GM18951 (cell line): ENCODE measurements around the gene ZCCHC3.
"Not testable (repeated sequence)": the region's sequence is repeated elsewhere in the genome, so short reads cannot be mapped to it uniquely, and the experiment has no call there.

ENCODE experiments used
- POLR2A ChIP-seq: IDR thresholded peaks from 4 replicates; pipeline ENCODE4 v1.6.1; 2011; ENCODE audit warnings: mild to moderate bottlenecking; ENCODE audit not compliant: insufficient read length, insufficient read depth; ENCODE audit errors: extremely low read depth
- in situ Hi-C: fragments of 300-500 bp; cut with MboI; formaldehyde crosslinking; loops from one replicate; pipeline ENCODE4 v1.12.0; 2022; ENCODE audit warnings: low sequenced_read_pairs, mixed read lengths, inconsistent platforms; ENCODE audit not compliant: unreplicated experiment

Gene ZCCHC3

GRCh38 chr20:297098-297924 is at the start of gene ZCCHC3:
Gene ZCCHC3 (plus strand): TSS chr20:297570. CDS start chr20:297587, 17 bp downstream.
- peak; percentile 86 for TF ChIP-seq POLR2A
- in situ Hi-C loops, result no loop called here

- no peak for TF ChIP-seq POLR2A
- in situ Hi-C loops, result no loop called here
These were observed 46.0 kb upstream of the ZCCHC3 start for GRCh38 chr20:251354-251753.

GRCh38 chr20:252801-253200 is 44.6 kb upstream of the ZCCHC3 start:
- TF ChIP-seq POLR2A, result no peak
- in situ Hi-C loops, result no loop called here

- in situ Hi-C loops, result not testable (repeated sequence)
These were observed 43.9 kb upstream of the ZCCHC3 start for GRCh38 chr20:253447-253846.

DNA sequence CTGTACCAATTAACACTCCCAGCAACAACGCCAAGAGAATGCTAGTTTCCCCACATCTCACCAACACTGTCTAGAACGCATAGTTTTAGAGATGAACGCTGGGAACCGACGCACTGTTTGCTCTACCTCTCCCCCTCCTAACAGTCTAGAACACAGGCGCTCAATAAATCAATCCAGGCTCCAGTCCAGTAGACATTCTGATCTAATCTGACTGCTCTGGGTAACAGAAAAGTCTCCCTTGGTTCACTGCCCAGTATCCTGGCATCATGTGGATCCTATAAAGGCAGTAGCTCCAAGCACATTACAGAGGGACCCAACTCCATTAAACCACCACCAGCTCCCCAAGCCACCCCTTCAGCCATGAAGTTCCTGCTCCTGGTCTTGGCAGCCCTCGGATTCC is 40.0 kb upstream of the ZCCHC3 start, which contains the start of gene DEFB132:
Gene DEFB132 (plus strand): TSS at position 306 of the 400 bp plus-strand sequence. CDS start 55 bp downstream, at position 361.
- in situ Hi-C loops, result no loop called here
- no peak for TF ChIP-seq POLR2A

GRCh38 chr20:258269-258858 is 39.0 kb upstream of the ZCCHC3 start:
- in situ Hi-C loops, result no loop called here
- no peak for TF ChIP-seq POLR2A

DNA sequence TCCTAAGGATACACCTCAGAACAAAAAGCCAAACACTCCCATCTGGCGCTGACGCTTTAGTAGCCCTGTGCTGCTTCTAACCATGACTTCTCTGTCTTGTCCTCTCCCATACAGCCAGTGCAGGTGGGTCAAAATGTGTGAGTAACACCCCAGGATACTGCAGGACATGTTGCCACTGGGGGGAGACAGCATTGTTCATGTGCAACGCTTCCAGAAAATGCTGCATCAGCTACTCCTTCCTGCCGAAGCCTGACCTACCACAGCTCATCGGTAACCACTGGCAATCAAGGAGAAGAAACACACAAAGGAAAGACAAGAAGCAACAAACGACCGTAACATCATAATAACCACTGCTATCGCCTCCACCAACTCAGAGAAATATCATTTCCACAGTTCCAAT is 38.4 kb upstream of the ZCCHC3 start:
- no peak for TF ChIP-seq POLR2A
- in situ Hi-C loops, result no loop called here

- TF ChIP-seq POLR2A, result no peak
- in situ Hi-C loops, result no loop called here
These were observed 37.4 kb upstream of the ZCCHC3 start for GRCh38 chr20:259981-260380.

DNA sequence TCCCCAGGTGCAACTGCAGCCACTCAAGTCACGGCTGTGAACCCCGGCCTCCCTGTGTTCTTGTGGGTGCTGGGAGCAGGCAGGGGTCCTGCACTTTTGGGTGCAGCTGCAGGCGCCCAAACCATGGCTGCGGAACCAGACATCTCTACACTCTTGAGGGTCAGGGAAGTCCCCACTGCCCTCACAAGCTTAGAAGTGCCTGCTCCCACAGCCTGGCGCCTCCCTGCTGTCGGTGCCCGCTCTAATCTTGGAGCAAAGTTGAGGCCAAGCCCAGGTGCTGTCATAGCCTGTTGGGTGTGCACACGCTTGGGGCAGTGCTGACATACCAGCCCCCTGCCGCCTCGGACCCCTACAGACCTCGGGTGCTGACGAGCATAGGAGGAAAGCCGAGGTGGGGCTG is 33.7 kb upstream of the ZCCHC3 start:
- no peak for TF ChIP-seq POLR2A
- in situ Hi-C loops, result no loop called here

DNA sequence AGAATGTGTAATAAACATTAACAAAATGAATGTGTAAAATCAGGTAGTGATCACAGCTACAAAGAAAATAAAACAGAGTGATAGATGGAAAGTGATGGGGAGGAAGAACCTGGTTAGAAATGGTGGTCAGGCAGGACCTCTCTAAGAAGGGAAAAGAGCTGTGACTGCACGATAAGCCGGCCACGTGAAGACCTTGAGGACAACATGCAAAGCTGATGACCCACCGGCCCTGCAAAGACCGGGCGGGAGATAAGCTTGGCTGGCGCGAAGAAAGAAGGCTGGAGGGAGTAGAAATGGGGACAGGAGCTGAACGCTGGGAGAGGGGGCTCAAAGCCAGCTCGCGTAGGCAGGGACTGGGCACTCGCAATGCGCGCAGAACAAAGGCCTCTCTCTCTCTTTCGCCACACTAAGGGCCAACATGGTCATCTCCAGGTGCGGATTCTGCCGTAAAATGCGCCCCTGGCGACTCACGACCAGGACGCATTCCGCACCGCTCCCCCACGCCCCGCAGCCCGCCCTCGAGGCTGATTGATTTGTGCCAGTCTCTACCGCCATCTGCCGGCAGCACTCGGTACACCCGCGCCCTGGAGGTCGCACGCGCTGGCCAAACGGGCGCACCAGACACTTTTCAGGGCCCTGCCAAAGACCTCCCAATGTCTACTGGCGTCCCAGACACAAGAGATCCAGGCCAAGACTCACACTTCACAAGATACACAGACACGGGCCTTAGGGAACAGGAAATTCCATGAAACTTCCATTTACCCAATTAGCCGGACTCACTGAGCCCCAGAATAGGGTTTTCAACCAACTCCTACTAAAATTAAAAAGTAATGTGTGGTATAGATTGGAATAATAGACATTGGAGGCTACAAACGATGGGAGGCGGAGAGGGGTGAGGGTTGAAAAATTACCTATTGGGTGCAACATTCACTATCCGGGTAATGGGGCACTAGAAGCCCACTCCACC is 30.5 kb upstream of the ZCCHC3 start:
- in situ Hi-C loops, result no loop called here

DNA sequence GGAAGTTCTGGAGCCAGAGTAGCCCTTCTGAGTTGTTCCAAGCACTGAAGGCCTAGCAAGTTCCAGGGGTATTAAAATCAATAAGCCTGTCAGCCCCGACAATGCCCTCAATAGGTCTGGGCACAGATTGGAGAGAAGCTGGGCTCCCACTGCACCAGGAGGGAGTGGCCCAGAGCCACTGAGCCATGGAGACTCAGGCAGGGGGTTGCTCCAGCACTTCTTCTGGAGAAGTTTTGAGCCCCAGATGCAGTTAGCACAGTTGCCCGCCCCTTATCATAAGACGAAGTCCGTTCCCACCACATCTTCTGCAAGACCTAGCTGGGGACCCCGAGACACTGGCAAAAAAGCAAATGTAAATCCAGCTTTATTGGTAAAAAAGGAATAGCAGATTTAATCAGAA is 26.9 kb upstream of the ZCCHC3 start:
- in situ Hi-C loops, result no loop called here
- no peak for TF ChIP-seq POLR2A

More for the DNA sequence above, 30.5 kb upstream of the ZCCHC3 start:
- peak; percentile 42 for TF ChIP-seq POLR2A

- in situ Hi-C loops, result no loop called here
- no peak for TF ChIP-seq POLR2A
These were observed 26.3 kb upstream of the ZCCHC3 start for GRCh38 chr20:271069-271468.

- TF ChIP-seq POLR2A, result no peak
- in situ Hi-C loops, result no loop called here
These were observed 25.8 kb upstream of the ZCCHC3 start for GRCh38 chr20:271528-271927.
